HG02943 (cell line): ENCODE measurements around the gene THOC6.
"Not testable (repeated sequence)": the region's sequence is repeated elsewhere in the genome, so short reads cannot be mapped to it uniquely, and the experiment has no call there.

ENCODE experiments used
- ATAC-seq: cut with Tn5 transposase; IDR thresholded peaks from one replicate; pipeline ENCODE4 v1.9.1; 2021; ENCODE audit warnings: mild to moderate bottlenecking, low read depth, moderate library complexity; ENCODE audit not compliant: unreplicated experiment

The THOC6 gene

GRCh38 chr16:3065742-3066439 lies 42.1 kb downstream of the THOC6 start:
- no peak for ATAC-seq

- ATAC-seq = no peak
Observed at GRCh38 chr16:3066440-3066748, 42.6 kb downstream of the THOC6 start.

- ATAC-seq = no peak
Observed at GRCh38 chr16:3068487-3068886, 44.7 kb downstream of the THOC6 start.

GRCh38 chr16:3069146-3069545 lies 45.3 kb downstream of the THOC6 start:
- not testable (repeated sequence) for ATAC-seq

GRCh38 chr16:3070608-3071111 lies 46.8 kb downstream of the THOC6 start:
- ATAC-seq = no peak

GRCh38 chr16:3071655-3072054 lies 47.8 kb downstream of the THOC6 start:
- no peak for ATAC-seq

GRCh38 chr16:3072148-3072547 lies 48.3 kb downstream of the THOC6 start:
- not testable (repeated sequence) for ATAC-seq

GRCh38 chr16:3072576-3073263 lies 48.9 kb downstream of the THOC6 start:
- not testable (repeated sequence) for ATAC-seq

GRCh38 chr16:3073448-3073847 lies 49.6 kb downstream of the THOC6 start:
- ATAC-seq = no peak

GRCh38 chr16:3074860-3075522 lies 51.2 kb downstream of the THOC6 start:
- ATAC-seq = no peak

- ATAC-seq = no peak
Observed at GRCh38 chr16:3075523-3075915, 51.7 kb downstream of the THOC6 start.

GRCh38 chr16:3075946-3076345 lies 52.1 kb downstream of the THOC6 start:
- ATAC-seq = not testable (repeated sequence)

- no peak for ATAC-seq
Observed at GRCh38 chr16:3076577-3076976, 52.7 kb downstream of the THOC6 start.
